Breast epithelium (tissue), 4 donors: ENCODE data around the gene ZCCHC17. TPM values are rescaled to one million over a fixed set of nuclear protein-coding genes. Genes with fewer than 3 reads are reported as not detected.

ENCODE experiments used
- DNase-seq, 2 donors: peaks; one replicate each; pipeline ENCODE4 v3.0.0-alpha.2; 2019; ENCODE audit warnings: low spot score in 2 of 2
- H3K27ac ChIP-seq, 2 donors: fragments of 200-600 bp; sonication (generic) in 1 of 2; one replicate each; pipeline ENCODE4 v1.5.1; 2016 to 2019; ENCODE audit warnings: mild to moderate bottlenecking in 1 of 2
- H3K27me3 ChIP-seq, 2 donors: fragments of 200-600 bp; sonication (generic) in 1 of 2; one replicate each; pipeline versions ENCODE4 v1.5.1 to v1.6.0; 2017 to 2019; ENCODE audit warnings: control low read depth in 1 of 2, mild to moderate bottlenecking in 1 of 2
- H3K36me3 ChIP-seq: fragments of 200-600 bp; one replicate; pipeline ENCODE4 v1.5.1; 2019
- H3K4me1 ChIP-seq, 2 donors: fragments of 200-600 bp; sonication (generic); one replicate each; pipeline ENCODE4 v1.5.1; 2016 to 2019; ENCODE audit warnings: control low read depth in 1 of 2
- H3K4me3 ChIP-seq, 3 donors: fragments of 200-600 bp; sonication (generic); 1 replicate in 2 of 3; 2 replicates in 1 of 3; pipeline ENCODE4 v1.5.1; 2016 to 2019; ENCODE audit warnings: mild to moderate bottlenecking in 3 of 3, moderate library complexity in 2 of 3
- H3K9me3 ChIP-seq, 2 donors: fragments of 200-600 bp; sonication (generic) in 1 of 2; one replicate each; pipeline ENCODE4 v1.5.1; 2016 to 2019; ENCODE audit warnings: control low read depth in 1 of 2
- POLR2A ChIP-seq: fragments of 450-650 bp; IDR thresholded peaks from one replicate; pipeline ENCODE4 v1.6.1; 2016; ENCODE audit warnings: antibody characterized with exemption, mild to moderate bottlenecking, moderate library complexity
- POLR2AphosphoS5 ChIP-seq, 3 donors: sonication (generic); formaldehyde crosslinking; IDR thresholded peaks; one replicate each; pipeline ENCODE4 v1.6.1; 2017; ENCODE audit warnings: antibody characterized with exemption in 3 of 3
- intact Hi-C: fragments of 100-400 bp; cut with DNase I; formaldehyde crosslinking; loops from one replicate; pipeline ENCODE4 v1.15.1; 2023; ENCODE audit warnings: low total_unique reads
- total RNA-seq, 3 donors: library from RNA; depleted of rRNA; stranded (reverse); fragments of >200 nt; gene quantifications; one replicate each; pipeline ENCODE4 v1.1.0, GENCODE V29; 2016
- TF ChIP-seq, protein P1 (sequence below), 3 donors: fragments of 450-650 bp; IDR thresholded peaks; one replicate each; pipeline ENCODE4 v1.5.1; 2016 to 2017; ENCODE audit warnings: antibody characterized with exemption in 3 of 3, mild to moderate bottlenecking in 3 of 3, moderate library complexity in 3 of 3

The ZCCHC17 gene
- total RNA-seq, 3 donors from 2014 or later = 24.6 to 42.9 (median 29.6) TPM

- TF ChIP-seq POLR2A = no peak
- TF ChIP-seq, protein P1, sequence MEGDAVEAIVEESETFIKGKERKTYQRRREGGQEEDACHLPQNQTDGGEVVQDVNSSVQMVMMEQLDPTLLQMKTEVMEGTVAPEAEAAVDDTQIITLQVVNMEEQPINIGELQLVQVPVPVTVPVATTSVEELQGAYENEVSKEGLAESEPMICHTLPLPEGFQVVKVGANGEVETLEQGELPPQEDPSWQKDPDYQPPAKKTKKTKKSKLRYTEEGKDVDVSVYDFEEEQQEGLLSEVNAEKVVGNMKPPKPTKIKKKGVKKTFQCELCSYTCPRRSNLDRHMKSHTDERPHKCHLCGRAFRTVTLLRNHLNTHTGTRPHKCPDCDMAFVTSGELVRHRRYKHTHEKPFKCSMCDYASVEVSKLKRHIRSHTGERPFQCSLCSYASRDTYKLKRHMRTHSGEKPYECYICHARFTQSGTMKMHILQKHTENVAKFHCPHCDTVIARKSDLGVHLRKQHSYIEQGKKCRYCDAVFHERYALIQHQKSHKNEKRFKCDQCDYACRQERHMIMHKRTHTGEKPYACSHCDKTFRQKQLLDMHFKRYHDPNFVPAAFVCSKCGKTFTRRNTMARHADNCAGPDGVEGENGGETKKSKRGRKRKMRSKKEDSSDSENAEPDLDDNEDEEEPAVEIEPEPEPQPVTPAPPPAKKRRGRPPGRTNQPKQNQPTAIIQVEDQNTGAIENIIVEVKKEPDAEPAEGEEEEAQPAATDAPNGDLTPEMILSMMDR (IDR thresholded peaks at IDR 0.05) = no peak
- no peak for TF ChIP-seq POLR2AphosphoS5 (IDR thresholded peaks at IDR 0.05)
- no peak for DNase-seq
- no peak overlapping the region for H3K4me3 ChIP-seq
- intact Hi-C loops = no loop called here
- H3K4me1 ChIP-seq = peaks cover 0 to 7% of the 10 kb centered on the region in 2 donors
- H3K9me3 ChIP-seq = no peaks in the 10 kb centered on the region
- no peaks in the 10 kb centered on the region for H3K27me3 ChIP-seq
- no peaks in the 10 kb centered on the region for H3K36me3 ChIP-seq
- no peak overlapping the region for H3K27ac ChIP-seq
Observed at GRCh38 chr1:31396633-31397351, 100.0 kb downstream of the ZCCHC17 start.

GRCh38 chr1:31397360-31398095 is 100.7 kb downstream of the ZCCHC17 start:
- DNase-seq = no peak
- peaks cover 0 to 7% of the 10 kb centered on the region in 2 donors for H3K4me1 ChIP-seq
- H3K36me3 ChIP-seq = no peaks in the 10 kb centered on the region
- TF ChIP-seq POLR2A (no peak), POLR2AphosphoS5 (IDR thresholded peaks at IDR 0.05) (no peak)
- TF ChIP-seq, protein P1 (IDR thresholded peaks at IDR 0.05) = no peak
- H3K27ac ChIP-seq = no peak overlapping the region
- H3K4me3 ChIP-seq = no peak overlapping the region
- H3K9me3 ChIP-seq = no peaks in the 10 kb centered on the region
- intact Hi-C loops = no loop called here
- no peaks in the 10 kb centered on the region for H3K27me3 ChIP-seq

DNA sequence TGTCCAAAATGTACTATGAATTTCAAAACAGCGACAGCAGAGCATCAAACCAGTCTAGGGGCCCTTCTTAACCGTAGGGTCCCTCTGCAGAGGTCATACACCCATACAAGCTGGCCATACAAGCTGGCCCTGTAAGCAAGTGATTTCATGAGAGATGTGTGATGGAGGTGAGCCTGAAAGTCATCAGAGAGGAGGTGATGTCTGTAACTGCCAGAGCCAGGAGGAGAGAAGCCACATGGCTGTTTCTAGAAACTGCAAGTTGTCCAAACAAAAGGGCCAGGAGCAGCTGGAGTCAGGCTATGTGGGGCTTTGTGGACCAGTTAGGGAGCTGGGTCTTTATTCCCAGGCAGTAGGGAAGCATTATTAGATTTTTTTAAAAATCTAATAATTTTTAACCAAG is 101.4 kb downstream of the ZCCHC17 start:
- Histone ChIP-seq H3K27me3 (no peaks in the 10 kb centered on the region), H3K36me3 (no peaks in the 10 kb centered on the region), H3K9me3 (no peaks in the 10 kb centered on the region), H3K4me3 (no peak overlapping the region), H3K27ac (no peak overlapping the region), H3K4me1 (peaks cover 0 to 7% of the 10 kb centered on the region in 2 donors)
- intact Hi-C loops = no loop called here
- TF ChIP-seq POLR2A (no peak), POLR2AphosphoS5 (IDR thresholded peaks at IDR 0.05) (no peak)
- TF ChIP-seq, protein P1 (IDR thresholded peaks at IDR 0.05) = no peak
- no peak for DNase-seq

DNA sequence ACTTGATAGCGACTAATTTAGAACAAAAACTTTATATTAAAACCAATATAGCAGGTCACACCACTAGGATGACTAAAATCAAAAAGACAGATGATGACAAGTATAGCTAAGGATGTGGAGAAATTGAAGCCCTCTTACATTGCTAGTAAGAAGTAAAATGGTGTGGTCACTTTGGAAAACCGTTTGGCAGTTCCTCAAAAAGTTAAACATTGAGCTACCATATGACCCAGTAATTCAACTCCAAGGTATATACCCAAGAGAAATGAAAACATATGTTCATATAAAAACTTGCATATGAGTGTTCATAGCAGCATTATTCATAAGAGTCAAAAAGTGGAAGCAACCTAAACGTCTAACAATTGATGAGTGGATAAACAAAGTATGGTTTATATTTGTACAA is 103.1 kb downstream of the ZCCHC17 start:
- intact Hi-C loops = no loop called here

More for the DNA sequence above, 103.1 kb downstream of the ZCCHC17 start:
- Histone ChIP-seq H3K4me3 (no peak overlapping the region), H3K4me1 (peaks cover 0 to under 1% of the 10 kb centered on the region in 2 donors), H3K27me3 (no peaks in the 10 kb centered on the region), H3K9me3 (no peaks in the 10 kb centered on the region), H3K27ac (no peak overlapping the region), H3K36me3 (no peaks in the 10 kb centered on the region)
- TF ChIP-seq POLR2A (no peak), POLR2AphosphoS5 (IDR thresholded peaks at IDR 0.05) (no peak)
- TF ChIP-seq, protein P1 (IDR thresholded peaks at IDR 0.05) = no peak
- no peak for DNase-seq
